Medulla oblongata (tissue), 1 donor: ENCODE data around the gene MAGI2.

Experiments
- DNase-seq: peaks from one replicate; pipeline ENCODE4 v3.0.0-alpha.2; 2015; ENCODE audit errors: extremely low spot score

MAGI2 gene

DNA sequence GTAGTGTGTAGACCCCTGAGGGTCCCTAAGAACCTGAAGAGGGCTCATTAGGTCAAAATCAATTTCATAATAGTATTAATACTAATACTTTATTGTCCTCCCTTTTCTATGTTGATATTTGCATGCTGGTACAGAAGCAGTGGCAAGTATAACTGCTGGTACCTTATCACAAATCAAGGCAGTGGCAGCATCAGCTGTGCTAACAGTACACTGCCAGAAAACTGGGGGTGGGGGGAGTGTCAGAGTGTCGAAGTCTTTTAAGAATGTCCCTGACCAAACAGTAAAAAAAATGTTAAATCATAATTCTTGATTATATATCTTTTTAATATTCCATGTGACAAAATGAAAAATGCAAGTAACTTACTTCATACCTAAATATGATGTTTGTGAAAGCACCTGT lies 716.9 kb downstream of the MAGI2 start:
- no peak for DNase-seq

DNA sequence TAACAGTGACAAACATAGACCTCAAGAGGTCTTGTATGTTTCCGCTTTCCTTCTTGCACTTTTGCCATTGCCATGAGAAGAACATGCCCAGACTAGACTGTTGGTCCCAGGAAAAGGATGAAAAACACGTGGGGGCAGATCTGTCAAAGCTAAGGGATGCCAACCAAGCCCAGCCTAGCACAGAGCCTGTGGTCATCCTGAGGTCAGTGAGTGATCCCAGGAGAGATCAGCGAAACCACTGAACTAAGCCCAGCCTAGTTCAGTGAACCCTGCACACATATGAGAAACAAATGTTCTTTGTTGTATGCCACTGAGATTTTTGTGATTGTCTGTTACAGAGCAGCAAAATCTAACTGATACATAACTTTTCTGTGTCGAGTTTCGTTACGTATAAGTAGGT lies 718.8 kb downstream of the MAGI2 start:
- DNase-seq, result no peak

DNA sequence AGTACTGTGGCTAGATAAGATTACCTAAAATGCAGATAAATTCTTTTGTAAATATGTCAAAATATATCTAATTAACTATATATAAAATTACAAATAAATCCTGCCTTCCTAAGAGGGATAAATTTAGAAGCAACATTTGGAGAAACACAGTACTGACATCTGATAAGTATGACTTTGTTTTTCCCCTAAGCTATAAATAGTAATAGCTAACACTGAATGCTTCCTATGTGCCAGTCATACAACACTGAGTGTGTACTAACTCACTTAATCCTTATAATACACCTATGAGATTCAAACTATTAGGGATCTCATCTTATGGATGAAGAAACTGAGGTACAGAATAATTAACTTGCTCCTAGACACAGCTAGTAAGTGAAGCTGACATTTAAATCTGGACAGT lies 733.4 kb downstream of the MAGI2 start:
- no peak for DNase-seq

DNA sequence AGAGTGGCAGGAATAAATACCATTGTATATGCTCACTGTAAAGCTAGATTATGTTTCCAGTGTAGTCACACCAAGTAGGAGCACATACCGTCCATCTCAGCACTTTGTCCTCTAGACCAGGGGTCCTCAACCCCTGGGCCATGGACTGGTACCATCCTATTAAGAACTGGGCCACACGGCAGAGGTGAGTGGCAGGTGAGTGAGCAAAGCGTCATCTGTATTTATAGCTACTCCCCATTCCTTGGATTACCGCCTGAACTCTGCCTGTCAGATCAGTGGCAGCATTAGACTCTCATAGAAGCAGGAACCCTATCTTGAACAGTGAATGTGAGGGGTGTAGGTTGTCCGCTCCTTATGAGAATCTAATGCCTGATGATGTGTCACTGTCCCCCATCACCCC lies 735.3 kb downstream of the MAGI2 start:
- no peak for DNase-seq

DNA sequence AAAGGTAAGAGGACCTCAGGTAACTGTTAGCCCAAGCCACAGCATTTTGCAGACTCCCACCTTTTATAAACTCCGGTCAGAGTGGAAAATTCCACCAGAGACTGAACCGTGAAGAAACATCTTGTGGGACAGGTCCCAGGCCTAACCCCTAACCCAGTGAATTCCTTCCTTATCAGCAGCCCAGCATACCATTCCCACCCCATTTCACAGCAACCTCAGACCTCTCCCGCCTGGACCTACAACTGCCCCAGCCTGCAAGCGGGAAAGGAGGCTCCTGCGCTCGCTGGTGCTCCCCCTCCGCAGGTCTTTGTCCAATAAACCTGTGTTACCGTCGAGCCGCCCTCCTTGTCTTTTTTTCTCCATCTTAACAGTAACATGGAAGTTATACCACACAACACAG lies 736.6 kb downstream of the MAGI2 start:
- DNase-seq, result no peak

DNA sequence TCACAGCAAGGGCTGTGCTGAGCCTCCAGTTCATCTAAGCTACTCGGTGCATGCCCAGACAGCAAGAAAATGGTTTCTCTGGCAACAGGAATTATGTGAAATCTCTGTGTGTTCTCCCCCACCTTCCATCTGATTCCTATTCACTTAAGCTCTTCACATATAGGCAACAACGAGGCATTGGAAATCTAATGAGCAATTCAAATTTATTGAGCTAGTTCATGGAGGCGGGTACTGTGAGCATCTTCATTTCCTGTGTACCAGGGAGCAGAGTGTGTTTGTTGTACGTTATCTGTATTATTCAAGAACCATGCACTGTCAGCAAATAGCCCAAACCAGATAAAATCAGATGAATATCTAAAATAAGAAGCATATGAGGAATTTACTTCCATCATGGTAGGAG lies 739.1 kb downstream of the MAGI2 start:
- no peak for DNase-seq

DNA sequence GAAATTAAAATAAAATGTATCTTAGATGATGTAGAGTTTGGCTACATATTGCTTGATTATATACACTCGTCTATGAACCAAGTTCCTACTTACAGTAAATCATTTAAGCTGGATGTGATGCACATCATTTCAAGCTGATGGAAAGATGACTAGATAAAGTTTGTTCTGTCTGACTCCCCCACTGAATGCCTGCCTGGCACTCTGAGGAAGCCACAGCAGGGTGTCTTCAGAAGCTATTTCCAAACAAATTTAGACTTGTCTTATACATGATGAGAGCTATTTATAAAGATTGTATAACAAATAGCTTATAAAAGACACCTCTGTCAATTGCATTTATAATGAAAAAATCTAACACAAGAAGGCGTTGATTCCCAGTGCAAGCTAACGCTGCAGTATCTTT lies 741.4 kb downstream of the MAGI2 start:
- DNase-seq, result no peak

DNA sequence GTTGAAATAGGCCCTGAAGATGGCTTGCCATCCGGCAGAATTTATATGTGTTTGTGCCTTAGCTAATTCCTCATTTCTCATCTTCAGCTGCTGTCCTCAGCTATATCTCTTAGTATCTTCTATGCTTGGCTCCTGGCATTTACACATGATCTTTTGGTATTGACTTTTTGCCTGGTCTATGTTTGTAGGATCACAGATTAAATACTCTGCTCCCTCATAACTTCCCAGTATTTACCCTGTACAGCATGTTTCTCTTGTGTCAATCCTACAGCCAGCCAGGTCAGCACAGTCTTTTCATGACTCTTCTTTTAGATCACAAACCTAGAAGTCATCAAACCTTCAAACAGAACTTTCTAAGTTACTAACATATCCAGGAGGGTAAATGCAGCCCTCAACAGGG lies 743.8 kb downstream of the MAGI2 start:
- no peak for DNase-seq

DNA sequence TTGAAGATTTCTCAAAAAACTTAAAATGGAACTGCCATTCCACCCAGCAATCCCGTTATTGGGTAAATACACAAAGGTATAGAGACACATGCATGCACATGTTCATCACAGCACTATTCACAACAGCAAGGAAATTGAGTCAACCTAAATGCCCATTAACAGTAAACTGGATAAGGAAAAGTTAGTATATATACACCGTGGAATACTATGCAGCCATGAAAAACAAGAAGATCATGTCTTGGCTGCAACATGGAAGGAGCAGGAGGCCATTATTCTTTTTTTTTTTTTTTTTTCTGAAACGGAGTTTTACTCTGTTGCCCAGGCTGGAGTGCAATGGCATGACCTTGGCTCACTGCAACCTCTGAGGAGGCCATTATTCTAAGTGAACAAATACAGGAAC lies 749.0 kb downstream of the MAGI2 start:
- DNase-seq, result no peak

DNA sequence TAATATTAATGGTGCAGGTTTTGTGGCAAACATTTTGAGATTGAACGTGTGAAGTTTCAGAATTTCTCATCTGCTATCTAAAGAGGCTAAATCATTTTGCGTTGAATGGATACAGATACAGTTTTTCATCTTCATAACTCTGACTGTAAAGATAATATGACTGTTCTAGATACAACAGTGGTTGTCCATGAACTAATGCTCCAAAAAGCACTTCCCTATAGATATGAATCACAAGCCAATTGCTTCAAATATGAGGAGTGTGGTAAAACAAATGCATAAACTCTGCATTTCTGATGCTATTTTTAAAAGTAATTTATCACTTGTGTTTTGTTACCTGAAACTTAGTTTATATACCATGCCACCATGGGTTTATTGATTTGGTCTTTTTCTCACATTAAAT lies 750.1 kb downstream of the MAGI2 start:
- DNase-seq, result no peak

DNA sequence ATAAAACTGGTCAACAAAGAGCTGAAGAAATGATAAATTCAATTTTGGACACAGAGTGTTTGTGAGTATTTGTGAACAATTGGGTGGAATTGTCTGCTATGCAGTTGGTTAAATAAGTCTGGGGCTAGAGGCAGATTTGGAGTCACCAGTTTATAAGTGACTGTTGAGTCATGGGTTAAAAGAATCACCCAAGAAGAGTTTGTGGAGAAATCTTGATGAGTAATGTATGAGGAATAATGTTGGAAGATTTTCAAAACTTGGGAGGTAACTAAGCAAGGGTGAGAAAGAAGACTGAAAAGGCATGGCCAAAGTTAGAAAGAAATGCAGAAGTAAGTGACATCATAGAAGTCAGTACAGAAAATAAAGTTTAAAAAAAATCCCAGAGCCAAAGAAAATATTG lies 750.7 kb downstream of the MAGI2 start:
- no peak for DNase-seq

DNA sequence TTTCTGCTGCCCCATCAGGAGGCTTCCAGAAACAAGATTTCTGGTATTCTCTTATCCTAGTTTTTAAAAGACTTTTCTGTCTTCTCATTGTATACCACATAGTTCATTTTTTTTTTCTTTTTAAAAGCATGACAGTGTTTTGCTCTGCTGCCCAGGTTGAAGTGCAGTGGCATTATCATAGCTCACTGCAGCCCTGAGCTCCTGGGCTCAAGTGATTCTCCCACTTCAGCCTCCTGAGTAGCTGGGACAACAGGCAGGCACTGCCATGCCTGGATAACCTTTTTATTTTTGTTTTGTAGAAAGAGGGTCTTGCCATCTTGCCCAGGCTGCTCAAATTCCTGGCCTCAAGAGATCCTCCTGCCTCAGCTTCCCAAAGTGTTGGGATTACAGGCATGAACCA lies 757.6 kb downstream of the MAGI2 start:
- no peak for DNase-seq

DNA sequence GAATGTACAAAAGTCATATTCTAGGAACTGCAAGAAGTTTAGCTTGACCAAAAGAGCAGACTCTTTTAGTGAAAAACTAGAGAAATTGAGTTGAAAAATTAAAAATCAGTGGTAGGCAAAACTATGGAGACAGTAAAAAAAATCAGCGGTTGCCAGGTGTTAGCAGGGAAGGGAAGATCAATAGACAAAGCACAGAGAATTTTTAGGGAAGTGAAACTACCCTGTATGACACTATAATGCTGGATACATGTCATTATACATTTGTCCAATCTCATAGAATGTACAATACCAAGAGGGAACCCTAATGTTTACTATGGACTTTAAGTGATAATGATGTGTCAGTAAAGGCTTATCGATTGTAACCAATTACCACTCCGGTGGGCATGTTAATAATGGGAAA lies 761.9 kb downstream of the MAGI2 start:
- no peak for DNase-seq

DNA sequence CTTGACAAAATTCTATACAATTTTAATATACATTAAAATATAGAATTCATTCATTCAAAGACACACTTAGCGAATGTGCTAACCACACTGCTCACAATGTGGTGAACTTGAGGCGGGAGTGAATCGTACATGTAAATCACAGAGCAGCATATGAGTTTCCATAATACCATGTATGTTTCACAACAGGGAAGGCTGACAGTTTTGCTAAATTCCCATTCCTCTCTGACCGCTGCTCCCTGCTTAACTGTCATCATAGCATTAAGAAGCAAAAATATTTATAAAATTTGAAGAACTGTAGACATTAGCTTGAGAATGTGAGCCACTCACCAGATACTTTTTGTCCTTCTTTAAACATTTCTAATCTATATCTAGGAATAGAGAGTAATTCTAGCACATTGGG lies 763.3 kb downstream of the MAGI2 start:
- no peak for DNase-seq

DNA sequence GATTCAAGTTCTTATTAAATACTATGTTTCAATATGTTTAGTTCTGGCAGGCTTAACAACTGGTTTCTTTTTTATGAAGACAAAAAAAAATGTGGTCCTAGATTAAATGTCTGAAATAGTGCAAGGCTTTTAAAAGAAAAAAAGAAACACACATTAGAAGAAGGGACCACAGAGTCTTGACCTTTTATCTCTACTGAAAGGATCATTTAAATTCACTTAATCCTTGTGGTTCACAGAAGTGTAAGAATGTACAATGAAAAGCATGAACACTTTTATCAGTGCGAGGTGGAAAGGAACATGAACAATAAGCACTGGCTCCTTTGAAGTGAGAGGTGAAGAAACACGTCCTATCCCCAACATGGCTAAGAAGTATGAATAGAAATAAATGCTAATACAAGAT lies 765.1 kb downstream of the MAGI2 start:
- no peak for DNase-seq

DNA sequence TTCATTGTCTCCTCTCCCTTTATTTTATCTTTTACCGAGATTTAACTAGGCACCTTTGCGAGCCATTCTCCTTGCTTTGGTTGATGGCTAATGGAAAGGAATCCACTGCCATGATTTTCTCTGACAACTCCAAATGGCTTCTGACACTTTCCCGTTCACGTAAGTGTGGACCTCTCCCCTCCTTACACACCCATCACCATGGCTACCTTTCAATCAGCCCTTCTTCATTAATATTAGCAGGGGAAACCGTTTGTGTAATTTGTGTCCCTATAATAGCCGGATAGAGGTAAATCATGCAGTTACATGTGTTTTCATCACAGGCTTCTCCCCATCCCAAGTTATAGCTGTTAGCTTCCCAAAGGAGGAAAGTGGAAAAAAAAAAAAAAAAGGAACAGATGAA lies 767.3 kb downstream of the MAGI2 start:
- no peak for DNase-seq

DNA sequence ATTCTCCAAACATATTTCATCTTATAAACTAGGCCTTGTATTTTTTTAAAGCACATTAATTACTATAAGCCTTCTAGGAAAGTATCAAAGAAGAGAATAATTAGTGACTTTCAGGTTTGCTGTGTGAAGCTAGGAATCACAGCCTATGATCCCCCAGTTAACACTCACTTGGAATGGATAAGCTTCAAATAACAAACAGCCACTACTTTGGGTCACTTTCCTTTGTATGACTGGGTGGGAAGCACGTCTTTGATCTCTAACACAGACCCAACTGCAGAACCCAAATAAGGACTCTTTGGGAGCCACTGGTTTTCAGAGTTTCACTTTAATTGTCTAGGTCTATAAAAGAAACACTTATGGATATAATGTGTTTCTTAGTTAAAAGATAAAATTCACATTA lies 769.3 kb downstream of the MAGI2 start:
- DNase-seq, result no peak

DNA sequence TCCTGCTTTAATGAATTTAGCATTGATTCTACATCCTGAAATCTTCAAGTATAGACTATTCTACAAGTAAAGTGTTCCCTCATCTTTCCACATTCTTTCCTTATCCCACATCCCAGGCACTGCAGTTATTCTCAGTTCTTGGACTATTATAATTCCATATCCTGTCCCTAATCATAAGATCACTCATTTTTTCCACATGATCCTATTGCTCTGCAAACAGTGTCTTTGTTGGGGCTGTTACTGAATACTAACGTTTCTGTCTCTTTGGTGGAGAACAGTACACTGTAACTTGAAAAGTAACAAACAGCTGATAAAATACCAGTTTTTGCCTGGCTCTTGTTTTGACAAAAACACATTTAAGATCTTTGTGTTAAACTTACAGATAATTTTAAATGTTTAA lies 769.9 kb downstream of the MAGI2 start:
- no peak for DNase-seq

DNA sequence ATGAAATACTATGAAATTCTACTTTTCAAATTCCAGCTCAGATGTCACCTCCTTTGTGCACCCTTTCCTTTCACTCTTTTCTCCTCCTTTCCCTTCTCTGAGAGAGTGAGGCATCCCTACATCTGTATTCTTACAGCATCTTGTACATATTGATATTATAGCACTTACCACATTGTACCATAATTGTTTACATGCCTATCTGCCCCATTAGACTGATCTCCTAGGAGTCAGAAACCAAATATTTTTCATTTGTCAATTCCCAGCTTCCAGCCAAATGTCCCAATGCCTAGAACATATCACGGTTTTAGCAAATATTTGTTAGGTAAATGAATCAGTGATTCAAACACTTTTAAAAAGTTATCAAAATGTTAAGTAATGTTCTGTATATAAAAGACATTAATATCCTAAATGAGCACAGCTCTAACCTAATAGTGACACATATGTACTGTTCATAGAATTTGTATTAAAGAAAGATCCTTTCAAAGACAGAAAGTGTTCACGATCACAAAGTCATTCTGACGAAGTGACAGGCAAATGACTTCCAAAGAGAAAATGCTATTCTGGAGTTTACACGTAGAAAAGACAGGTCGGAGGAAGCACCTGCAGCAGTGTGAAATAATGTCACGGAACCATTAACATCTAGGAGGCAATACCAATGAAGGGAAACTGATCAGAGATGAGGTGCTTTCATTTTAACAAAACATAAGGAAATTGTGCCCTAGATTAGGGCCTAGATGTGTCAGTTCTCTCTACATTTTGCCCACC lies 774.2 kb downstream of the MAGI2 start:
- DNase-seq, result no peak

DNA sequence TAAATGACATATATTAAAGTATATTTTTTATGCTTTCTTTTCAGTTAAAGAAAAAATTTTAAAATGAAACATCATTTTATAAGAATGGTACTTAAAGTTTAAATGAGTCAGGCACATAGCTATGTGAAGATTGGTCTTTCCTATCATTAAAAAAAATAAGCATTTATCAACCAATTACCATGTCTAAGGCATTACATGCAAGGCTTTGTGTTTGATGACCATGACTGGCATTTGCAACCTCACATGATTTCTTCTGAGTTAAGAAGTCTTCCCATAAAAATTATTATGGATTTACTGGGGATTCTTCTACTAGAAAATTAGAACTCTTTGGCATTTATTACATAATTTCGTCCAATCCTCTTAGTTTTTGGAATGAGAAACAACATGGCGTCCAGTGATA lies 776.1 kb downstream of the MAGI2 start:
- no peak for DNase-seq

DNA sequence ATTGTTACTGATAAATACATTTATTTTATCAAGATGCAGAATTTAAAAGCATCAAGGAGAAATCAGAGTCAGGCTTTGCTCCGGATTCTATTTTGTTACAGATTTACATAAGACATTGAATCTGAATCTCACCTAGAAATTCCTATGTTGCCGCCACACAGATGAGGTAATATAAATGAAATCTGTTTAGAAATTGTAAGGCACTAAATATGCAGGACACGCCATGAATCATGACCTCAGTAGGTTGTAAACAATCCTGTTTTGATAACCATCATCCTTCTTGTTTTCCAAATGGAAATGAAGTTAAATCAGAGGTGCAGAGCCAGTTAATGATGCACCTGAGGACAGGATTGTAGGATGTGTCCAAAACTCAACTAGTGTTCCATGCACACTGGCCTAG lies 778.0 kb downstream of the MAGI2 start:
- DNase-seq, result no peak

DNA sequence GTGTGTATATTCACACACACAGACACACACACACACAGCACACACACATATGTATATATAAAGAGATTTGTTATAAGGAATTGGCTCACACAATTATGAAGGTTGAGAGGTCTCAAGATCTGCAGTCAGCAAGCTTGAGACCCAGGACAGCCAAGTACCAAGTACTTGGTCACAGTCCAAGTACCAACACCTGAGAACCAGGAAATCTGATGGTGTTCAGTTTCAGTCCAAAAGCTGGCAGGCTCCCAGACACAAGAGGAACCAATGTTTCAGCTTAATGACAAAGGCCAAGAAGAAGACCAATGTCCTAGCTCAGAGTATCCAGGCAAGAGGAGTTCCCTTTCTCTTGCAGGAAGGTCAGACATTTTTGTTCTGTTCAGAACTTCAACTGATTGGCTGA lies 780.2 kb downstream of the MAGI2 start:
- no peak for DNase-seq

DNA sequence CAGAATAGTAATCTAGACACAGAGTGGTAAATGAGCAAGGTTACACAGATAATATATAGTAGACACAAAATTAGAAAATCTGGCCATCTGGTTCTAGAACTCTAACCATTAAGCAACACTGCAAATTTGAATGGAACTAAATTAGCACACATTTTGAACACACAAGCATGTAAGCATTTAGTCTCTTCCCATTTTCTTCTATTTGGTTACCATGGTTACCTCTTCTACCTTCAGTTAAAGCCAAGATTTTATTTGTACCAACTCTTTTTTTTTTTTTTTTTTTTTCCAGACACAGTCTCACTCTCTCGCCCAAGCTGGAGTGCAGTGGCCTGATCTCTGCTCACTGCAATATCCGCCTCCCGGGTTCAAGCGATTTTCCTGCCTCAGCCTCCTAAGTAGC lies 790.5 kb downstream of the MAGI2 start:
- DNase-seq, result no peak

DNA sequence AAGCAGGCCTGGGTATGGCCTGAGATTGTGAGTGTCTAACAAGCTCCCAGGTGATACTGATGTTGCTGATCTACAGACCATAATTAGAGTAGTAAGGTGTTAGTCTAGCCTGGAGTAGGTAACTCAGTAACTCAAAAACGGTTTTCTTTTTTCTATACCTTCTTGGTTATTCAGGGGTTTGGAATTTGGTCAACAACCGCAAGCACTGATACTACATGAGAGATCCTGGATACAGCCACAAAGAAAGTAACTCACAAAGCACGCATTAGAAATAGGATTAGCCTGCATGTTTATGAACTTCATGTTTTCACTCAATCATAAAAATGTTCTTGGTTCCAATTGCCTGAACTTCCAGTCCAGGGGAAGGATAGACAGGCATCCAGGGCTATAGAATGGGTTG lies 803.5 kb downstream of the MAGI2 start:
- no peak for DNase-seq
